DOHH2 (cell line): ENCODE results near the gene MBP.

Source experiments
- EZH2phosphoT487 ChIP-seq: fragments of 200-600 bp; sonication (generic); IDR thresholded peaks from 2 replicates; pipeline ENCODE4 v1.6.1; 2017; ENCODE audit warnings: borderline replicate concordance, mild to moderate bottlenecking, antibody characterized with exemption, low read length, moderate library complexity, mixed read lengths
- TF ChIP-seq, protein P1 (sequence below): fragments of 200-600 bp; sonication (generic); IDR thresholded peaks from one replicate; pipeline ENCODE4 v1.5.1; 2014; ENCODE audit warnings: antibody characterized with exemption, mild to moderate bottlenecking, low read depth, low read length; ENCODE audit not compliant: poor library complexity, severe bottlenecking

DNA sequence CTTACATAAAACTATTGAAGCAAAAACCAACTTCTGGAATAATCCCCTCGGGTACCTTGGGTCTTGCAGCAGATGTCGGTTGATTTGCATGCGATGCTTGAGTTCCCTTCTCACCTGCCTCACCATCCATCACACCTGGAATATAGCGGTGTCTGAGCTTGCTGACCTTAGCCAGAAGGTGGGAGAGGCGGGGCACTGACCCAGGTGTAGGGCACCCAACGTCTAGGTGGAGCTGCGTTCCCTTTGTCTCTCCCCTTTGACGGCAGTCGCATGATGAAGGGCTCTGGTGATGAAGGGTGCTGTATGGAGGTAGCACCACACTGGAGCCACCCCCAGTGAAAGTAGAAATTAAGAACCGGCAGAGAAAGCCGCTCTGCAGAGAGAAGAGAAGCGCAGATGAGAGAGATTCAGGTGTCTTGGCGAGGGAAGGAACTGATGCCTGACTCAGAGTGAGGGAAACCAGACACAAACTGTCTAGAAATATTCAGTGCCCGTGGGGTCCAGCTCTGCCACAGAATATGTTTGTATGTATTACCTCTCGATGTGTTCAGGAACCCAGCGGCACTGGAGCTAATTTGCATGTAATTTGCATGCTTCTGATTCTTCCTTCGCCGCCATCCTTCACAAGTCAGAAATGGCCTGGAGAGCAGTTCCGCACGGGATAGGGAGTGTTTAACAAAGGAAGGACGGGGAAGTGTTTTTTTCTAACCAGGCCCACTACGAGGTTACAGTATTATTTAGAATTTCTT is 19.4 kb upstream of the MBP start:
- TF ChIP-seq, protein P1, sequence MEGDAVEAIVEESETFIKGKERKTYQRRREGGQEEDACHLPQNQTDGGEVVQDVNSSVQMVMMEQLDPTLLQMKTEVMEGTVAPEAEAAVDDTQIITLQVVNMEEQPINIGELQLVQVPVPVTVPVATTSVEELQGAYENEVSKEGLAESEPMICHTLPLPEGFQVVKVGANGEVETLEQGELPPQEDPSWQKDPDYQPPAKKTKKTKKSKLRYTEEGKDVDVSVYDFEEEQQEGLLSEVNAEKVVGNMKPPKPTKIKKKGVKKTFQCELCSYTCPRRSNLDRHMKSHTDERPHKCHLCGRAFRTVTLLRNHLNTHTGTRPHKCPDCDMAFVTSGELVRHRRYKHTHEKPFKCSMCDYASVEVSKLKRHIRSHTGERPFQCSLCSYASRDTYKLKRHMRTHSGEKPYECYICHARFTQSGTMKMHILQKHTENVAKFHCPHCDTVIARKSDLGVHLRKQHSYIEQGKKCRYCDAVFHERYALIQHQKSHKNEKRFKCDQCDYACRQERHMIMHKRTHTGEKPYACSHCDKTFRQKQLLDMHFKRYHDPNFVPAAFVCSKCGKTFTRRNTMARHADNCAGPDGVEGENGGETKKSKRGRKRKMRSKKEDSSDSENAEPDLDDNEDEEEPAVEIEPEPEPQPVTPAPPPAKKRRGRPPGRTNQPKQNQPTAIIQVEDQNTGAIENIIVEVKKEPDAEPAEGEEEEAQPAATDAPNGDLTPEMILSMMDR, result no peak
- TF ChIP-seq EZH2phosphoT487, result no peak
